Measurements from ENCODE around the gene TSTD2.
"Not testable (repeated sequence)": the region's sequence is repeated elsewhere in the genome, so short reads cannot be mapped to it uniquely, and the experiment has no call there.

TSTD2 gene

GRCh38 chr9:97593960-97594359, 39.2 kb downstream of the TSTD2 start:
- no peaks in the 10 kb centered on the region for H3K9me3 ChIP-seq (ENCODE audit: insufficient read depth, low read length)
- no peaks in the 10 kb centered on the region for H3F3A ChIP-seq (ENCODE audit: insufficient read depth)
- H3K27ac ChIP-seq (ENCODE audit: low read depth, low read length): no peak overlapping the region
- no peaks in the 10 kb centered on the region for H3K36me3 ChIP-seq (ENCODE audit: low read length)
- H3K9me2 ChIP-seq (replicated peaks; ENCODE audit: insufficient read depth, low read length): no peaks in the 10 kb centered on the region
- H3K27me3 ChIP-seq (ENCODE audit: low read length): no peaks in the 10 kb centered on the region
- H3K9ac ChIP-seq (ENCODE audit: low read length): no peak overlapping the region
- no peak overlapping the region for H3K4me2 ChIP-seq (ENCODE audit: low read depth, low read length, poor library complexity, severe bottlenecking)
- no peak for TF ChIP-seq EZH2phosphoT487 (conservative IDR thresholded peaks at IDR 0.05; ENCODE audit: low read length)
- no peak for TF ChIP-seq CTCF (IDR thresholded peaks at IDR 0.05; ENCODE audit: insufficient read depth, low read length, poor library complexity, severe bottlenecking)
- no peak overlapping the region for H3K4me3 ChIP-seq (ENCODE audit: insufficient read depth, low read length, poor library complexity, severe bottlenecking)
- no peak overlapping the region for H2AFZ ChIP-seq (ENCODE audit: low read depth, low read length, severe bottlenecking)
- no peaks in the 10 kb centered on the region for H4K20me1 ChIP-seq (ENCODE audit: low read depth, low read length)
- no peaks in the 10 kb centered on the region for H3K79me2 ChIP-seq (ENCODE audit: insufficient read depth, low read length)

- Histone ChIP-seq H3K27me3 (ENCODE audit: low read length) (no peaks in the 10 kb centered on the region), H3K27ac (ENCODE audit: low read depth, low read length) (no peak overlapping the region), H3K79me2 (ENCODE audit: insufficient read depth, low read length) (no peaks in the 10 kb centered on the region), H4K20me1 (ENCODE audit: low read depth, low read length) (no peaks in the 10 kb centered on the region), H3K4me3 (ENCODE audit: insufficient read depth, low read length, poor library complexity, severe bottlenecking) (no peak overlapping the region), H3K36me3 (ENCODE audit: low read length) (no peaks in the 10 kb centered on the region), H3K9me3 (ENCODE audit: insufficient read depth, low read length) (no peaks in the 10 kb centered on the region), H3F3A (ENCODE audit: insufficient read depth) (no peaks in the 10 kb centered on the region), H3K9ac (ENCODE audit: low read length) (no peak overlapping the region), H3K4me2 (ENCODE audit: low read depth, low read length, poor library complexity, severe bottlenecking) (no peak overlapping the region), H2AFZ (ENCODE audit: low read depth, low read length, severe bottlenecking) (no peak overlapping the region), H3K9me2 (replicated peaks; ENCODE audit: insufficient read depth, low read length) (no peaks in the 10 kb centered on the region)
- no peak for TF ChIP-seq CTCF (IDR thresholded peaks at IDR 0.05; ENCODE audit: insufficient read depth, low read length, poor library complexity, severe bottlenecking)
- TF ChIP-seq EZH2phosphoT487 (conservative IDR thresholded peaks at IDR 0.05; ENCODE audit: low read length): no peak
Measured at GRCh38 chr9:97592126-97592525, 41.0 kb downstream of the TSTD2 start.

GRCh38 chr9:97591535-97591934, 41.6 kb downstream of the TSTD2 start:
- no peaks in the 10 kb centered on the region for H4K20me1 ChIP-seq (ENCODE audit: low read depth, low read length)
- TF ChIP-seq CTCF (IDR thresholded peaks at IDR 0.05; ENCODE audit: insufficient read depth, low read length, poor library complexity, severe bottlenecking): no peak
- TF ChIP-seq EZH2phosphoT487 (conservative IDR thresholded peaks at IDR 0.05; ENCODE audit: low read length): no peak
- no peaks in the 10 kb centered on the region for H3K79me2 ChIP-seq (ENCODE audit: insufficient read depth, low read length)

GRCh38 chr9:97586909-97587308, 46.3 kb downstream of the TSTD2 start:
- not testable (repeated sequence) for H3K4me3 ChIP-seq (ENCODE audit: insufficient read depth, low read length, poor library complexity, severe bottlenecking); H2AFZ ChIP-seq (ENCODE audit: low read depth, low read length, severe bottlenecking); H3K27ac ChIP-seq (ENCODE audit: low read depth, low read length); H3K9me3 ChIP-seq (ENCODE audit: insufficient read depth, low read length); H3K9ac ChIP-seq (ENCODE audit: low read length); H3K27me3 ChIP-seq (ENCODE audit: low read length); H3F3A ChIP-seq (ENCODE audit: insufficient read depth); H3K36me3 ChIP-seq (ENCODE audit: low read length); H4K20me1 ChIP-seq (ENCODE audit: low read depth, low read length); H3K4me2 ChIP-seq (ENCODE audit: low read depth, low read length, poor library complexity, severe bottlenecking); H3K9me2 ChIP-seq (replicated peaks; ENCODE audit: insufficient read depth, low read length); H3K79me2 ChIP-seq (ENCODE audit: insufficient read depth, low read length)

More at GRCh38 chr9:97591535-97591934, 41.6 kb downstream of the TSTD2 start:
- Histone ChIP-seq H3K4me3 (ENCODE audit: insufficient read depth, low read length, poor library complexity, severe bottlenecking) (no peak overlapping the region), H3K9me3 (ENCODE audit: insufficient read depth, low read length) (no peaks in the 10 kb centered on the region), H3K4me2 (ENCODE audit: low read depth, low read length, poor library complexity, severe bottlenecking) (no peak overlapping the region), H3K27me3 (ENCODE audit: low read length) (no peaks in the 10 kb centered on the region), H3K9me2 (replicated peaks; ENCODE audit: insufficient read depth, low read length) (no peaks in the 10 kb centered on the region), H3F3A (ENCODE audit: insufficient read depth) (no peaks in the 10 kb centered on the region), H3K27ac (ENCODE audit: low read depth, low read length) (no peak overlapping the region), H2AFZ (ENCODE audit: low read depth, low read length, severe bottlenecking) (no peak overlapping the region), H3K36me3 (ENCODE audit: low read length) (no peaks in the 10 kb centered on the region), H3K9ac (ENCODE audit: low read length) (no peak overlapping the region)

- not testable (repeated sequence) for H3K27me3 ChIP-seq (ENCODE audit: low read length); H3F3A ChIP-seq (ENCODE audit: insufficient read depth); H3K9ac ChIP-seq (ENCODE audit: low read length); H2AFZ ChIP-seq (ENCODE audit: low read depth, low read length, severe bottlenecking); H3K9me3 ChIP-seq (ENCODE audit: insufficient read depth, low read length); H3K9me2 ChIP-seq (replicated peaks; ENCODE audit: insufficient read depth, low read length); H4K20me1 ChIP-seq (ENCODE audit: low read depth, low read length); H3K4me2 ChIP-seq (ENCODE audit: low read depth, low read length, poor library complexity, severe bottlenecking); H3K4me3 ChIP-seq (ENCODE audit: insufficient read depth, low read length, poor library complexity, severe bottlenecking); H3K36me3 ChIP-seq (ENCODE audit: low read length); H3K27ac ChIP-seq (ENCODE audit: low read depth, low read length); H3K79me2 ChIP-seq (ENCODE audit: insufficient read depth, low read length)
Measured at GRCh38 chr9:97584778-97585177, 48.4 kb downstream of the TSTD2 start.

GRCh38 chr9:97581590-97581989, 51.6 kb downstream of the TSTD2 start:
- H3K4me2 ChIP-seq (ENCODE audit: low read depth, low read length, poor library complexity, severe bottlenecking); H3K9me2 ChIP-seq (replicated peaks; ENCODE audit: insufficient read depth, low read length); H3K4me3 ChIP-seq (ENCODE audit: insufficient read depth, low read length, poor library complexity, severe bottlenecking): not testable (repeated sequence)

More at GRCh38 chr9:97581590-97581989, 51.6 kb downstream of the TSTD2 start:
- H3K9ac ChIP-seq (ENCODE audit: low read length); H3K27ac ChIP-seq (ENCODE audit: low read depth, low read length); H4K20me1 ChIP-seq (ENCODE audit: low read depth, low read length); H3F3A ChIP-seq (ENCODE audit: insufficient read depth); H3K27me3 ChIP-seq (ENCODE audit: low read length); H2AFZ ChIP-seq (ENCODE audit: low read depth, low read length, severe bottlenecking); H3K79me2 ChIP-seq (ENCODE audit: insufficient read depth, low read length); H3K36me3 ChIP-seq (ENCODE audit: low read length); H3K9me3 ChIP-seq (ENCODE audit: insufficient read depth, low read length): not testable (repeated sequence)

Data from SU-DHL-6 (cell line).